ENCODE results near the gene CPZ.
A peak's percentile ranks its signal among the peaks of the same experiment; 100 is the strongest.

The CPZ gene

GRCh38 chr4:8557151-8558076 is 35.2 kb upstream of the CPZ start:
- peak overlapping the region; percentile 52 for H2BK120ac ChIP-seq (ENCODE audit: low read depth, low read length)
- no peak overlapping the region for H2BK5ac ChIP-seq (ENCODE audit: low read length)
- no peaks in the 10 kb centered on the region for H3K79me1 ChIP-seq (ENCODE audit: low read depth, low read length)
- no peak for DNase-seq (ENCODE audit: low spot score)
- WGBS, 2 donors (ENCODE audit: extremely low coverage in 2 of 2, insufficient read length in 2 of 2, insufficient replicate concordance in 1 of 2) = no CpG with 5 or more reads among the region's 21 CpGs
- H2AK5ac ChIP-seq (ENCODE audit: low read depth, low read length) = peak overlapping the region; percentile 47
- H3K4me3 ChIP-seq (ENCODE audit: low read length in 2 of 2) = no peak overlapping the region
- no peaks in the 10 kb centered on the region for H3K9me3 ChIP-seq (replicated peaks in 1 of 2; ENCODE audit: control insufficient read depth in 2 of 2, insufficient read depth in 1 of 2, low read depth in 1 of 2, low read length in 2 of 2)
- no peak overlapping the region for H2BK12ac ChIP-seq (ENCODE audit: low read length)
- H2BK15ac ChIP-seq (ENCODE audit: low read length) = peak overlapping the region; percentile 30
- H2AFZ ChIP-seq (ENCODE audit: low read length) = no peak overlapping the region
- peak overlapping the region; percentile 60 for H3K14ac ChIP-seq (ENCODE audit: low read length)
- no peak overlapping the region for H3K4me2 ChIP-seq (ENCODE audit: insufficient read depth, low read length, poor library complexity, severe bottlenecking)
- H4K91ac ChIP-seq (ENCODE audit: low read depth, low read length, poor library complexity) = no peak overlapping the region
- no peaks in the 10 kb centered on the region for H3K36me3 ChIP-seq (replicated peaks in 1 of 2; ENCODE audit: control insufficient read depth in 2 of 2, insufficient read depth in 2 of 2, low read length in 2 of 2)
- no peaks in the 10 kb centered on the region for H3K4me1 ChIP-seq (ENCODE audit: control insufficient read depth in 2 of 2, insufficient read depth in 1 of 2, low read depth in 1 of 2, low read length in 2 of 2)
- H3K27ac ChIP-seq (replicated peaks; ENCODE audit: low read length) = no peak overlapping the region
- H3K23ac ChIP-seq (ENCODE audit: low read depth, low read length, poor library complexity) = no peak overlapping the region
- H4K8ac ChIP-seq (ENCODE audit: low read depth, low read length) = no peak overlapping the region
- no peak overlapping the region for H3K4ac ChIP-seq (ENCODE audit: low read length)
- H3K27me3 ChIP-seq (ENCODE audit: control insufficient read depth in 3 of 3, insufficient read depth in 3 of 3, low read depth in 1 of 3, low read length in 3 of 3) = peaks cover 0 to 10% (median 0%) of the 10 kb centered on the region in 3 experiments
- H3K9ac ChIP-seq (ENCODE audit: low read depth, low read length, poor library complexity) = no peak overlapping the region
- peak overlapping the region; percentile 88 for H3K18ac ChIP-seq (ENCODE audit: low read length)

GRCh38 chr4:8558080-8558960 is 34.2 kb upstream of the CPZ start:
- no peak overlapping the region for H3K4me3 ChIP-seq (ENCODE audit: low read length in 2 of 2)
- no peak overlapping the region for H3K9ac ChIP-seq (ENCODE audit: low read depth, low read length, poor library complexity)
- no peak overlapping the region for H3K4me2 ChIP-seq (ENCODE audit: insufficient read depth, low read length, poor library complexity, severe bottlenecking)
- no peak for DNase-seq (ENCODE audit: low spot score)
- no peak overlapping the region for H4K8ac ChIP-seq (ENCODE audit: low read depth, low read length)
- no peaks in the 10 kb centered on the region for H3K4me1 ChIP-seq (ENCODE audit: control insufficient read depth in 2 of 2, insufficient read depth in 1 of 2, low read depth in 1 of 2, low read length in 2 of 2)
- H2AK5ac ChIP-seq (ENCODE audit: low read depth, low read length) = peak overlapping the region; percentile 47
- no peaks in the 10 kb centered on the region for H3K9me3 ChIP-seq (replicated peaks in 1 of 2; ENCODE audit: control insufficient read depth in 2 of 2, insufficient read depth in 1 of 2, low read depth in 1 of 2, low read length in 2 of 2)
- no peak overlapping the region for H2BK12ac ChIP-seq (ENCODE audit: low read length)
- no peaks in the 10 kb centered on the region for H3K79me1 ChIP-seq (ENCODE audit: low read depth, low read length)
- WGBS, 2 donors (ENCODE audit: extremely low coverage in 2 of 2, insufficient read length in 2 of 2, insufficient replicate concordance in 1 of 2) = no CpG with 5 or more reads among the region's 21 CpGs
- no peaks in the 10 kb centered on the region for H3K36me3 ChIP-seq (replicated peaks in 1 of 2; ENCODE audit: control insufficient read depth in 2 of 2, insufficient read depth in 2 of 2, low read length in 2 of 2)
- peak overlapping the region; percentile 14 for H3K23ac ChIP-seq (ENCODE audit: low read depth, low read length, poor library complexity)
- no peak overlapping the region for H3K27ac ChIP-seq (replicated peaks; ENCODE audit: low read length)
- peak overlapping the region; percentile 29 for H2BK5ac ChIP-seq (ENCODE audit: low read length)
- no peak overlapping the region for H3K14ac ChIP-seq (ENCODE audit: low read length)
- H3K27me3 ChIP-seq (ENCODE audit: control insufficient read depth in 3 of 3, insufficient read depth in 3 of 3, low read depth in 1 of 3, low read length in 3 of 3) = peaks cover 0 to 10% (median 0%) of the 10 kb centered on the region in 3 experiments
- H2BK15ac ChIP-seq (ENCODE audit: low read length) = peak overlapping the region; percentile 30
- no peak overlapping the region for H4K91ac ChIP-seq (ENCODE audit: low read depth, low read length, poor library complexity)
- peak overlapping the region; percentile 52 for H2BK120ac ChIP-seq (ENCODE audit: low read depth, low read length)
- peak overlapping the region; percentile 88 for H3K18ac ChIP-seq (ENCODE audit: low read length)
- H2AFZ ChIP-seq (ENCODE audit: low read length) = no peak overlapping the region
- no peak overlapping the region for H3K4ac ChIP-seq (ENCODE audit: low read length)

GRCh38 chr4:8559011-8559410 is 33.6 kb upstream of the CPZ start:
- no peak overlapping the region for H3K4me2 ChIP-seq (ENCODE audit: insufficient read depth, low read length, poor library complexity, severe bottlenecking)
- no peak overlapping the region for H3K14ac ChIP-seq (ENCODE audit: low read length)
- H3K9me3 ChIP-seq (replicated peaks in 1 of 2; ENCODE audit: control insufficient read depth in 2 of 2, insufficient read depth in 1 of 2, low read depth in 1 of 2, low read length in 2 of 2) = no peaks in the 10 kb centered on the region
- no peaks in the 10 kb centered on the region for H3K4me1 ChIP-seq (ENCODE audit: control insufficient read depth in 2 of 2, insufficient read depth in 1 of 2, low read depth in 1 of 2, low read length in 2 of 2)
- no CpG with 5 or more reads among the region's 11 CpGs for whole genome bisulfite sequencing, 2 donors (ENCODE audit: extremely low coverage in 2 of 2, insufficient read length in 2 of 2, insufficient replicate concordance in 1 of 2)
- no peak overlapping the region for H3K27ac ChIP-seq (replicated peaks; ENCODE audit: low read length)
- H3K27me3 ChIP-seq (ENCODE audit: control insufficient read depth in 3 of 3, insufficient read depth in 3 of 3, low read depth in 1 of 3, low read length in 3 of 3) = peaks cover 0 to 10% (median 0%) of the 10 kb centered on the region in 3 experiments
- no peak for DNase-seq (ENCODE audit: low spot score)
- H3K18ac ChIP-seq (ENCODE audit: low read length) = peak overlapping the region; percentile 41
- H2BK12ac ChIP-seq (ENCODE audit: low read length) = no peak overlapping the region
- H2AFZ ChIP-seq (ENCODE audit: low read length) = no peak overlapping the region
- no peak overlapping the region for H4K91ac ChIP-seq (ENCODE audit: low read depth, low read length, poor library complexity)
- no peaks in the 10 kb centered on the region for H3K79me1 ChIP-seq (ENCODE audit: low read depth, low read length)
- H2BK15ac ChIP-seq (ENCODE audit: low read length) = no peak overlapping the region
- no peak overlapping the region for H2BK120ac ChIP-seq (ENCODE audit: low read depth, low read length)
- H3K4me3 ChIP-seq (ENCODE audit: low read length in 2 of 2) = no peak overlapping the region
- no peak overlapping the region for H2BK5ac ChIP-seq (ENCODE audit: low read length)
- H2AK5ac ChIP-seq (ENCODE audit: low read depth, low read length) = no peak overlapping the region
- H3K23ac ChIP-seq (ENCODE audit: low read depth, low read length, poor library complexity) = no peak overlapping the region
- H4K8ac ChIP-seq (ENCODE audit: low read depth, low read length) = no peak overlapping the region
- H3K36me3 ChIP-seq (replicated peaks in 1 of 2; ENCODE audit: control insufficient read depth in 2 of 2, insufficient read depth in 2 of 2, low read length in 2 of 2) = no peaks in the 10 kb centered on the region
- H3K9ac ChIP-seq (ENCODE audit: low read depth, low read length, poor library complexity) = no peak overlapping the region
- no peak overlapping the region for H3K4ac ChIP-seq (ENCODE audit: low read length)

All from neuronal stem cell (in vitro differentiated cells).